ENCODE measurements around the gene CALN1. TPM values are rescaled to one million over a fixed set of nuclear protein-coding genes. Genes with fewer than 3 reads are reported as not detected.

Gene CALN1
- total and polyA plus RNA-seq, 2 of the 8 experiments (the other 6 are each of a cell fraction or from before 2014, with no cell fraction given), result 6.4 to 15.2 TPM

GRCh38 chr7:72153132-72153512, 259.0 kb downstream of the CALN1 start:
- H3K4me1 ChIP-seq (replicated peaks in 1 of 4; ENCODE audit: control insufficient read depth in 3 of 4, insufficient read depth in 4 of 4, low read length in 3 of 4), result 0 out of 7 replicates have a peak, but pooled peaks cover 0 to 4% (median 0%) of the 10 kb centered on the region in 4 experiments
- H3K4me2 ChIP-seq (ENCODE audit: insufficient read depth in 1 of 2, low read depth in 2 of 2, low read length in 2 of 2), result no peak overlapping the region
- no peak overlapping the region for H4K5ac ChIP-seq (ENCODE audit: insufficient read length, low read depth, low read length)
- H2BK20ac ChIP-seq (ENCODE audit: low read length), result no peak overlapping the region
- H3K9ac ChIP-seq (replicated peaks in 1 of 4; ENCODE audit: extremely low read depth in 1 of 4, low read depth in 3 of 4, low read length in 3 of 4), result no peak overlapping the region
- no peak overlapping the region for H2BK120ac ChIP-seq (replicated peaks; ENCODE audit: low read depth, low read length)
- DNase-seq (ENCODE audit: low read depth in 1 of 2, low spot score in 2 of 2), result no peak
- H3K4me3 ChIP-seq (ENCODE audit: extremely low read depth in 1 of 4, insufficient read depth in 2 of 4, low read depth in 3 of 4, low read length in 4 of 4), result no peak overlapping the region
- H3K14ac ChIP-seq (ENCODE audit: insufficient read length), result no peak overlapping the region
- H4K91ac ChIP-seq (replicated peaks; ENCODE audit: insufficient read length, low read length), result no peak overlapping the region
- no peaks in the 10 kb centered on the region for H3K9me3 ChIP-seq (ENCODE audit: insufficient read depth in 2 of 2, low read depth in 1 of 2, low read length in 1 of 2)
- H3K27ac ChIP-seq (ENCODE audit: low read depth, low read length), result no peak overlapping the region
- H3K27me3 ChIP-seq (replicated peaks in 1 of 4; ENCODE audit: control insufficient read depth in 3 of 4, extremely low read depth in 1 of 4, insufficient read depth in 3 of 4, low read length in 3 of 4), result no peaks in the 10 kb centered on the region
- CTCF ChIA-PET (ENCODE audit: partially characterized antibody), result interaction anchor here (3.2 kb wide), 1 partner anchor 8 kb away, joined by 23 read pairs; no protein-coding TSS in a partner anchor
- H2BK12ac ChIP-seq (ENCODE audit: low read depth, low read length), result no peak overlapping the region
- no peaks in the 10 kb centered on the region for H3K79me1 ChIP-seq (ENCODE audit: low read depth, low read length)
- H3K56ac ChIP-seq (replicated peaks; ENCODE audit: insufficient read length, low read depth, low read length), result no peak overlapping the region
- no peaks in the 10 kb centered on the region; the same call in 1 of the 2 replicates for H3K23me2 ChIP-seq (ENCODE audit: low read depth, low read length)
- no peaks in the 10 kb centered on the region for H3K36me3 ChIP-seq (ENCODE audit: control insufficient read depth in 2 of 4, insufficient read depth in 4 of 4, low read length in 3 of 4)
- H4K8ac ChIP-seq (ENCODE audit: extremely low read depth, insufficient read depth, low read length), result no peak overlapping the region
- H3K79me2 ChIP-seq (ENCODE audit: control insufficient read depth in 1 of 2, insufficient read depth in 2 of 2, low read length in 2 of 2), result no peaks in the 10 kb centered on the region
- no peak overlapping the region for H2AFZ ChIP-seq (ENCODE audit: low read length)
- no peak overlapping the region for H3K18ac ChIP-seq (ENCODE audit: extremely low read depth, low read length)
- no peak overlapping the region for H3K4ac ChIP-seq (replicated peaks; ENCODE audit: insufficient read length, low read depth, low read length)
- no peak for FAIRE-seq
- POLR2A ChIA-PET (ENCODE audit: partially characterized antibody), result no interaction called here
- H2BK5ac ChIP-seq (ENCODE audit: low read depth, low read length), result no peak overlapping the region
- no peaks in the 10 kb centered on the region for H4K20me1 ChIP-seq (replicated peaks in 1 of 2; ENCODE audit: control insufficient read depth in 1 of 2, insufficient read depth in 2 of 2, low read length in 2 of 2)
- 75% methylated on average over 5 of the region's 5 CpGs; no CpG with 5 or more reads in 1 of the 2 experiments for WGBS, 2 experiments (ENCODE audit: extremely low coverage in 1 of 2, insufficient coverage in 1 of 2, insufficient read length in 1 of 2, insufficient replicate concordance in 2 of 2, low coverage in 1 of 2, low lambda C conversion rate in 2 of 2, missing lambda C conversion rate in 1 of 2)
- H2BK15ac ChIP-seq (ENCODE audit: low read length), result no peak overlapping the region
- no peak overlapping the region for H2AK5ac ChIP-seq (ENCODE audit: low read depth, low read length)
- no peak overlapping the region for H3K23ac ChIP-seq (ENCODE audit: insufficient read length)
- TF ChIP-seq RAD21 (IDR thresholded peaks at IDR 0.05 in 1 of 2, conservative IDR thresholded peaks at IDR 0.05 in 1 of 2; ENCODE audit: low read depth in 2 of 2, low read length in 2 of 2) (no peak), BCL11A (IDR thresholded peaks at IDR 0.05; ENCODE audit: low read depth in 2 of 2, low read length in 2 of 2) (no peak), RBBP5 (IDR thresholded peaks at IDR 0.05; ENCODE audit: borderline replicate concordance, low read depth, low read length) (no peak), EP300 (IDR thresholded peaks at IDR 0.05; ENCODE audit: borderline replicate concordance in 1 of 2, low read depth in 2 of 2, low read length in 2 of 2) (no peak), SIX5 (IDR thresholded peaks at IDR 0.05; ENCODE audit: low read depth, low read length) (no peak), KDM5A (IDR thresholded peaks at IDR 0.05; ENCODE audit: low read length) (no peak), SIRT6 (IDR thresholded peaks at IDR 0.05; ENCODE audit: low read length) (no peak), CTBP2 (IDR thresholded peaks at IDR 0.05; ENCODE audit: borderline replicate concordance, insufficient read depth, insufficient read length, low read length) (no peak), ZNF274 (IDR thresholded peaks at IDR 0.05; ENCODE audit: borderline replicate concordance, extremely low read depth, low read length) (no peak)

Measured in H1 (cell line).